ENCODE measurements around the gene HBEGF.
A peak's percentile ranks its signal among the peaks of the same experiment; 100 is the strongest.

The HBEGF gene

DNA sequence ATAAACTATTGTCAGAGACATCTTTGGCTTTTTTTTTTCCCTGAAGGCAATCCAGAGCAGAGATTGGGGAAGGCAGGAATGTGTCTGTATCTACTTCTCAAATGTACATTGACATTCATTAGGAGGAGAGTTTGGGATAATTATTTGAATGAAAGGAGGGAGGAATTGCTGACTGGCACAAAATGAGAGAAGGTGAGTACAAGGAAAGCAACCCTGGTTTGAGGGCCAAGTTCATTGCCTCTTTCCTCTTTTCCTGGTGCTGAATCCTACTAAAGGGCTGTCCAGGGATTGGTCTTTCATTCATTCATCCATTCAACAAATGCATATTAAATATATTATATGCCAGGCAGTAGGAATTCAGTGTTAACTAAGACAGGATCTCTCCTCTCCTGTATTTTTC lies 36.5 kb upstream of the HBEGF start:
- in situ Hi-C loops (cut with MboI; ENCODE audit: low sequenced_read_pairs, unreplicated experiment): no loop called here
- DNase-seq (ENCODE audit: low spot score): no peak
- TF ChIP-seq, protein P1, sequence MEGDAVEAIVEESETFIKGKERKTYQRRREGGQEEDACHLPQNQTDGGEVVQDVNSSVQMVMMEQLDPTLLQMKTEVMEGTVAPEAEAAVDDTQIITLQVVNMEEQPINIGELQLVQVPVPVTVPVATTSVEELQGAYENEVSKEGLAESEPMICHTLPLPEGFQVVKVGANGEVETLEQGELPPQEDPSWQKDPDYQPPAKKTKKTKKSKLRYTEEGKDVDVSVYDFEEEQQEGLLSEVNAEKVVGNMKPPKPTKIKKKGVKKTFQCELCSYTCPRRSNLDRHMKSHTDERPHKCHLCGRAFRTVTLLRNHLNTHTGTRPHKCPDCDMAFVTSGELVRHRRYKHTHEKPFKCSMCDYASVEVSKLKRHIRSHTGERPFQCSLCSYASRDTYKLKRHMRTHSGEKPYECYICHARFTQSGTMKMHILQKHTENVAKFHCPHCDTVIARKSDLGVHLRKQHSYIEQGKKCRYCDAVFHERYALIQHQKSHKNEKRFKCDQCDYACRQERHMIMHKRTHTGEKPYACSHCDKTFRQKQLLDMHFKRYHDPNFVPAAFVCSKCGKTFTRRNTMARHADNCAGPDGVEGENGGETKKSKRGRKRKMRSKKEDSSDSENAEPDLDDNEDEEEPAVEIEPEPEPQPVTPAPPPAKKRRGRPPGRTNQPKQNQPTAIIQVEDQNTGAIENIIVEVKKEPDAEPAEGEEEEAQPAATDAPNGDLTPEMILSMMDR (IDR thresholded peaks at IDR 0.05; ENCODE audit: borderline replicate concordance, control extremely low read depth, extremely low read depth, insufficient read depth, missing control alignments): no peak

DNA sequence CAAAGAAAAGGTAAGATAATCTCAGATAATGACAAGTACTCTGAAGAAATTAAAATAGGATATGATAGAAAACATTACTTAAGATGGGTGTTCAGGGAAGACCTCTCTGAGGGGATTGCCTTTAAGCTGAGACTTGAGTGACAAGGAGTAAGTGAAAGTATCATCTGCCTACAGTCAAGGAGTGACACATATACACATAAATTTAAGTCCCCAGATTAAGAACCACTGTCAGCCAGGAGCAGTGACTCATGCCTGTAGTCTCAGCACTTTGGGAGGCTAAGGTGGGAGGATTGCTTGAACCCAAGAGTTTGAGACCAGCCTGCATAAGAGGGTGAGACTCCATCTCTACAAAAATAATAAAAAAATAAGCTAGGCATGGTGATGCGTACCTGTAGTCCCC lies 35.6 kb upstream of the HBEGF start:
- in situ Hi-C loops (cut with MboI; ENCODE audit: low sequenced_read_pairs, unreplicated experiment): no loop called here
- TF ChIP-seq, protein P1 (IDR thresholded peaks at IDR 0.05; ENCODE audit: borderline replicate concordance, control extremely low read depth, extremely low read depth, insufficient read depth, missing control alignments): no peak
- DNase-seq (ENCODE audit: low spot score): peak; percentile 24

DNA sequence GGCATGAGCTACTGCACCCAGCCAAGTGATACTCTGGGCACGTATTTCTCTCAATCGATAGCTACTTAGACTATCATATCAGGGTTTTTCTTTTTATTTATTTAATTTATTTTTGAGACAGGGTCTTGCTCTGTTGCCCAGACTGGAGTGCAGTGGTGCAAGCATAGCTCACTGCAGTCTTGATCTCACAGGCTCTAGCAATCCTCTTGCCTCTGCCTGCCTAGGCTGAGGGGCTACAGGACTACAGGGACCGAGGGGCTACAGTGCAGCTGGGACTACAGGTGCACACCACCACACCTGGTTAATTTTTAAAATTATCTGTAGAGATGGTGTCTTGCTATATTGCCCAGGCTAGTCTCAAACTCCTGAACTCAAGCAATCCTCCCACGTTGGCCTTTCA lies 34.9 kb upstream of the HBEGF start:
- no peak for DNase-seq (ENCODE audit: low spot score)
- TF ChIP-seq, protein P1 (IDR thresholded peaks at IDR 0.05; ENCODE audit: borderline replicate concordance, control extremely low read depth, extremely low read depth, insufficient read depth, missing control alignments): no peak
- in situ Hi-C loops (cut with MboI; ENCODE audit: low sequenced_read_pairs, unreplicated experiment): no loop called here

DNA sequence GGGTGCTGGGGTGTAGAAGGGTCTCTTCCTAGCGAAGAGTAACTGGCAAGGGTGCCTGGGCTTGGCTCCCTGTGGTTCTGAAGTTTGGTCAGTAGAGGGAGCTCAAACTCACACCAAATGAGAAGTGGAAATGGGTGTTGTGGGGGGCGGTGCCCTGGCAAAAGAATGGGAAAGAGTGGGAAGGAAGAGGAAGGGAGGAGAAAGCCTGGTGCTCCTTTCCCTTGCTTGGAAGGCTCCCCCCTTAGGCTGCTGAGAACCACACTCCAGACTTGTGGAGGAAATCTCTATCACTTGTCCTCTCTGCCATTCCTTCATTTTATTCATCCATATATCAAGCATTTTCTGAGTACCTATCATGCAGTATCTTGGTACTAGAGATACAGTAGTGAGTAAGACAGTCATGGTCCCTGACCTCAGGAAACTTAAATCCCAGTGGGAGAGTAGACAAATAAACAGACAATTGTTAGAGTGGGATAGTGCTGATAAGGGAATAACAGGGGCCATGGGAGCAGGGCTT lies 26.6 kb upstream of the HBEGF start:
- TF ChIP-seq, protein P1 (IDR thresholded peaks at IDR 0.05; ENCODE audit: borderline replicate concordance, control extremely low read depth, extremely low read depth, insufficient read depth, missing control alignments): peak; percentile 89
- in situ Hi-C loops (cut with MboI; ENCODE audit: low sequenced_read_pairs, unreplicated experiment): no loop called here
- DNase-seq (ENCODE audit: low spot score): peak; percentile 59

DNA sequence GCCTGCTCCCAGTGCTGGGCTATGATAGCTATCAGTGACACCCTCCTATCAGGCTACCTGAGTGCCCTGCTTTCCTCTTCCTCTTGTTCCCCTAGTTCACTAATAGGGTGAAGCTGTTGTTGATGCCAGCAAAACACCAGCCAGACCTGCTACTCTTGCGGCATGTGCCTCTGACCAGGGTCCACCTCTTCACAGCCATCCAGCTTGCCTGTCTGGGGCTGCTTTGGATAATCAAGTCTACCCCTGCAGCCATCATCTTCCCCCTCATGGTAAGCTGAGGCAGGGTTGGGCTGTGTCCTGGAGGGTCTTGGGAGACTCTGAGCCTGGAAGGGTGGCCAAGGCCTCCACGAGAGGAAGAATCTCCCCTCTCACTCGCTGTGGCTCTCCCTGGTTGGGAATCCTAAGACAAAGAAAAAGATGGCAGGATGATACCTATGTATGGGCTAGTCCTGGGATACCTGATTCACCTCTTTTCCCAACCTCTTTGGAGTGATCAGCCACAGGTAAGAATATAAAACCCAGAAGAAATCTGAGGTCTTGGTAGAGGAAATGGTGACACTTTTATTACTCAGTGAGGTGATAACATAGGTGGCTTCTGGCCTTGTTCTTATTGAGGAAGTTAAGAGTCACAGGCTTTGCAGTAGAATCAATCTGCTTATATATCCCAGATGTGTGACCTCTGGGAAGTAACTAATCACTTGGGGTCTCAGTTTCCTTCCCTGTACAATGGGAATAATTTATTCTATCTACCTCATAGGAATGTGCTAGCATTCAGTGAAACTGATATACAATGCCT lies 25.2 kb upstream of the HBEGF start:
- in situ Hi-C loops (cut with MboI; ENCODE audit: low sequenced_read_pairs, unreplicated experiment): no loop called here
- DNase-seq (ENCODE audit: low spot score): no peak
- TF ChIP-seq, protein P1 (IDR thresholded peaks at IDR 0.05; ENCODE audit: borderline replicate concordance, control extremely low read depth, extremely low read depth, insufficient read depth, missing control alignments): no peak

DNA sequence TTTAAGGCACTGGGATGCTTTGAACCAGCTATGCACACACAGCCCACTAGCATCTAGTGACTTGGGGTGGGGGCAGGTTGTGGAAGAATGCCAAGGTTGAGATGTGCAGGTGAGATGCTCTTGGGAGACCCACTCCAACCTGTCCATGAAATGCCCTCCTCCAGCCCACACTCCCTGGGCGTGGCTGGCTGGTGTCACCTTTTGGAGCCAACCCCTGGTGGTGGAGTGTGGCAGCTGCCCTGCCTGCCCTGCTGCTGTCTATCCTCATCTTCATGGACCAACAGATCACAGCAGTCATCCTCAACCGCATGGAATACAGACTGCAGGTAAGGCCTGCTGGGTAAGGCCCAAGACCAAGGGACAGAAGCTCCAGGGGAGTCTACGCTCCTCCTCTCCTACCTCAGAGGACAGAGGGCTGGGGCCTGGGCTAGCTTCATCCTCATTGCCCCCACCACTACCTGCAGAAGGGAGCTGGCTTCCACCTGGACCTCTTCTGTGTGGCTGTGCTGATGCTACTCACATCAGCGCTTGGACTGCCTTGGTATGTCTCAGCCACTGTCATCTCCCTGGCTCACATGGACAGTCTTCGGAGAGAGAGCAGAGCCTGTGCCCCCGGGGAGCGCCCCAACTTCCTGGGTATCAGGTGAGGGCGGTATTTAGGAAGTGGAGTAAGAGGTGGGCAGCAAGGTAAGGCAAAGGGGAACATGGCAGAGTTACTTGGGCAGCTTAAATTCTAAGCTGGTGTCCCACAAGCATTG lies 21.0 kb upstream of the HBEGF start:
- in situ Hi-C loops (cut with MboI; ENCODE audit: low sequenced_read_pairs, unreplicated experiment): loop anchor here (5.0 to 10.0 kb wide), 2 partner anchors 265 to 347 kb away; partner anchors contain the start of gene CD14
- no peak for DNase-seq (ENCODE audit: low spot score)
- TF ChIP-seq, protein P1 (IDR thresholded peaks at IDR 0.05; ENCODE audit: borderline replicate concordance, control extremely low read depth, extremely low read depth, insufficient read depth, missing control alignments): no peak

All from GM13976 (cell line).